SK-N-SH treated with all-trans-retinoic acid at 6 μM for 48 hours (cell line): ENCODE results near the gene RERE.

Source experiments
- ATAC-seq: fragments of 200-7000 bp; cut with Tn5 transposase; 3 replicates; pipeline ENCODE4 v1.9.1; 2020; ENCODE audit warnings: mild to moderate bottlenecking, moderate library complexity
- ARNTL ChIP-seq: fragments of 450-650 bp; formaldehyde crosslinking; IDR thresholded peaks from 2 replicates; pipeline ENCODE4 v1.5.0; 2020; ENCODE audit warnings: low read depth, mild to moderate bottlenecking, moderate library complexity, borderline replicate concordance
- BACH2 ChIP-seq: fragments of 250-450 bp; sonication (Bioruptor Pico); IDR thresholded peaks from 2 replicates; pipeline ENCODE4 v1.9.0; 2021; ENCODE audit warnings: mild to moderate bottlenecking, borderline replicate concordance
- CREB5 ChIP-seq: fragments of 250-450 bp; sonication (Bioruptor Pico); IDR thresholded peaks from 2 replicates; pipeline ENCODE4 v1.5.1; 2020; ENCODE audit warnings: low read depth, mild to moderate bottlenecking, moderate library complexity
- CSDC2 ChIP-seq: fragments of 250-450 bp; sonication (Bioruptor Pico); IDR thresholded peaks from 2 replicates; pipeline ENCODE4 v1.5.0; 2020; ENCODE audit warnings: mild to moderate bottlenecking, moderate library complexity
- CSRNP3 ChIP-seq: fragments of 250-450 bp; sonication (Bioruptor Pico); IDR thresholded peaks from 2 replicates; pipeline ENCODE4 v1.5.1; 2021; ENCODE audit warnings: mild to moderate bottlenecking, moderate library complexity
- ESRRG ChIP-seq: fragments of 250-450 bp; sonication (Bioruptor Pico); IDR thresholded peaks from 2 replicates; pipeline ENCODE4 v1.6.1; 2021; ENCODE audit warnings: mild to moderate bottlenecking
- GLIS3 ChIP-seq: fragments of 250-450 bp; sonication (Bioruptor Pico); IDR thresholded peaks from 2 replicates; pipeline ENCODE4 v1.5.0; 2020; ENCODE audit warnings: mild to moderate bottlenecking, moderate library complexity
- ISL1 ChIP-seq: fragments of 250-450 bp; sonication (Bioruptor Pico); IDR thresholded peaks from 2 replicates; pipeline ENCODE4 v2.1.2; 2022; ENCODE audit warnings: mild to moderate bottlenecking, moderate library complexity
- OSR1 ChIP-seq: fragments of 250-450 bp; sonication (Bioruptor Pico); IDR thresholded peaks from 2 replicates; pipeline ENCODE4 v1.8.0; 2022; ENCODE audit warnings: moderate library complexity, mild to moderate bottlenecking, inconsistent platforms
- PATZ1 ChIP-seq: fragments of 250-450 bp; sonication (Bioruptor Pico); IDR thresholded peaks from 2 replicates; pipeline ENCODE4 v1.8.0; 2020; ENCODE audit warnings: mild to moderate bottlenecking, moderate library complexity, borderline replicate concordance
- RARB ChIP-seq: fragments of 250-450 bp; sonication (Bioruptor Pico); IDR thresholded peaks from 2 replicates; pipeline ENCODE4 v1.8.0; 2021; ENCODE audit warnings: mild to moderate bottlenecking, moderate library complexity
- SNAI2 ChIP-seq: fragments of 250-450 bp; sonication (Bioruptor Pico); IDR thresholded peaks from 2 replicates; pipeline ENCODE4 v1.5.0; 2020; ENCODE audit warnings: mild to moderate bottlenecking, moderate library complexity
- TCF4 ChIP-seq: fragments of 250-450 bp; sonication (Bioruptor Pico); IDR thresholded peaks from 2 replicates; pipeline ENCODE4 v1.8.0; 2021; ENCODE audit warnings: mild to moderate bottlenecking, moderate library complexity, borderline replicate concordance
- TOX ChIP-seq: fragments of 250-450 bp; sonication (Bioruptor Pico); IDR thresholded peaks from 2 replicates; pipeline ENCODE4 v1.8.0; 2021; ENCODE audit warnings: mild to moderate bottlenecking, moderate library complexity, borderline replicate concordance
- TSHZ2 ChIP-seq: fragments of 250-450 bp; sonication (Bioruptor Pico); IDR thresholded peaks from 2 replicates; pipeline ENCODE4 v1.5.0; 2020; ENCODE audit warnings: mild to moderate bottlenecking, moderate library complexity
- ZC3H10 ChIP-seq: fragments of 250-450 bp; sonication (Bioruptor Pico); IDR thresholded peaks from 2 replicates; pipeline ENCODE4 v1.5.1; 2021; ENCODE audit warnings: mild to moderate bottlenecking, moderate library complexity
- ZFP30 ChIP-seq: fragments of 450-650 bp; formaldehyde crosslinking; IDR thresholded peaks from 2 replicates; pipeline ENCODE4 v1.5.0; 2022; ENCODE audit warnings: mild to moderate bottlenecking, moderate library complexity
- ZNF565 ChIP-seq: fragments of 450-650 bp; formaldehyde crosslinking; conservative IDR thresholded peaks from 2 replicates; pipeline ENCODE4 v1.5.0; 2020; ENCODE audit warnings: low read depth, mild to moderate bottlenecking, moderate library complexity
- ZNF70 ChIP-seq: fragments of 450-650 bp; formaldehyde crosslinking; IDR thresholded peaks from 2 replicates; pipeline ENCODE4 v1.5.0; 2020; ENCODE audit warnings: mild to moderate bottlenecking, moderate library complexity
- ZNF8 ChIP-seq: fragments of 450-650 bp; formaldehyde crosslinking; IDR thresholded peaks from 2 replicates; pipeline ENCODE4 v1.5.0; 2020; ENCODE audit warnings: mild to moderate bottlenecking, moderate library complexity

RERE gene

GRCh38 chr1:8367571-8368194, 449.8 kb downstream of the RERE start (continued):
- TF ChIP-seq ZFP30 (CRISPR knock-in tag) (no peak), GLIS3 (CRISPR knock-in tag) (no peak), CREB5 (no peak), ISL1 (CRISPR knock-in tag) (no peak)

- no peak for ATAC-seq
- TF ChIP-seq ISL1 (CRISPR knock-in tag) (no peak), OSR1 (no peak), ZC3H10 (no peak), ZNF565 (CRISPR knock-in tag) (no peak), ZFP30 (CRISPR knock-in tag) (no peak), ZNF8 (CRISPR knock-in tag) (no peak), GLIS3 (CRISPR knock-in tag) (no peak), TCF4 (CRISPR knock-in tag) (no peak), TSHZ2 (no peak), ARNTL (CRISPR knock-in tag) (no peak), BACH2 (no peak), CSRNP3 (no peak), PATZ1 (CRISPR knock-in tag) (no peak), SNAI2 (no peak), RARB (CRISPR knock-in tag) (no peak), CREB5 (no peak)
Observed at GRCh38 chr1:8365661-8366362, 451.6 kb downstream of the RERE start.

GRCh38 chr1:8364528-8365442, 452.7 kb downstream of the RERE start:
- TF ChIP-seq CREB5 (no peak), ZNF70 (CRISPR knock-in tag) (no peak), ISL1 (CRISPR knock-in tag) (no peak), CSRNP3 (no peak), TOX (CRISPR knock-in tag) (no peak), ARNTL (CRISPR knock-in tag) (no peak), CSDC2 (no peak), ESRRG (CRISPR knock-in tag) (no peak), RARB (CRISPR knock-in tag) (no peak), ZFP30 (CRISPR knock-in tag) (no peak), ZC3H10 (no peak), BACH2 (no peak)
- no peak for ATAC-seq
